ENCODE results near the gene PMPCA. TPM values are rescaled to one million over a fixed set of nuclear protein-coding genes. Genes with fewer than 3 reads are reported as not detected.
"Not testable (repeated sequence)": the region's sequence is repeated elsewhere in the genome, so short reads cannot be mapped to it uniquely, and the experiment has no call there.

PMPCA gene
- total RNA-seq, 1 donor from 2014 or later = 51.2 TPM

GRCh38 chr9:136412962-136413361, 2.5 kb downstream of the PMPCA start:
- DNase-seq (ENCODE audit: low spot score) = no peak

- DNase-seq (ENCODE audit: low spot score) = no peak
Measured at GRCh38 chr9:136416427-136416826, 6.0 kb downstream of the PMPCA start.

- no peak for DNase-seq (ENCODE audit: low spot score)
Measured at GRCh38 chr9:136416914-136417313, 6.5 kb downstream of the PMPCA start.

GRCh38 chr9:136418182-136419091, 8.0 kb downstream of the PMPCA start:
- no peak for DNase-seq (ENCODE audit: low spot score)

GRCh38 chr9:136419092-136419420, 8.6 kb downstream of the PMPCA start:
- no peak for DNase-seq (ENCODE audit: low spot score)

GRCh38 chr9:136421791-136422190, 11.3 kb downstream of the PMPCA start:
- DNase-seq (ENCODE audit: low spot score) = no peak

- no peak for DNase-seq (ENCODE audit: low spot score)
Measured at GRCh38 chr9:136422876-136423275, 12.4 kb downstream of the PMPCA start.

- no peak for DNase-seq (ENCODE audit: low spot score)
Measured at GRCh38 chr9:136423432-136424146, 13.1 kb downstream of the PMPCA start.

- no peak for DNase-seq (ENCODE audit: low spot score)
Measured at GRCh38 chr9:136424750-136425362, 14.4 kb downstream of the PMPCA start.

- not testable (repeated sequence) for DNase-seq (ENCODE audit: low spot score)
Measured at GRCh38 chr9:136425367-136425766, 14.9 kb downstream of the PMPCA start.

GRCh38 chr9:136426787-136427186, 16.3 kb downstream of the PMPCA start:
- DNase-seq (ENCODE audit: low spot score) = no peak

- no peak for DNase-seq (ENCODE audit: low spot score)
Measured at GRCh38 chr9:136429075-136429628, 18.7 kb downstream of the PMPCA start.

- DNase-seq (ENCODE audit: low spot score) = no peak
Measured at GRCh38 chr9:136429683-136430491, 19.4 kb downstream of the PMPCA start.

GRCh38 chr9:136430588-136431234, 20.3 kb downstream of the PMPCA start:
- no peak for DNase-seq (ENCODE audit: low spot score)

GRCh38 chr9:136431782-136432350, 21.4 kb downstream of the PMPCA start:
- no peak for DNase-seq (ENCODE audit: low spot score)

GRCh38 chr9:136432591-136432990, 22.1 kb downstream of the PMPCA start:
- no peak for DNase-seq (ENCODE audit: low spot score)

GRCh38 chr9:136433043-136433715, 22.7 kb downstream of the PMPCA start:
- DNase-seq (ENCODE audit: low spot score) = no peak

- no peak for DNase-seq (ENCODE audit: low spot score)
Measured at GRCh38 chr9:136433849-136434579, 23.6 kb downstream of the PMPCA start.

- no peak for DNase-seq (ENCODE audit: low spot score)
Measured at GRCh38 chr9:136434580-136435169, 24.2 kb downstream of the PMPCA start.

All from ureter (tissue), 1 donor.